Large intestine (tissue), 3 donors: Measurements from ENCODE around the gene CERS4. TPM values are rescaled to one million over a fixed set of nuclear protein-coding genes. Genes with fewer than 3 reads are reported as not detected.
A peak's percentile ranks its signal among the peaks of the same experiment; 100 is the strongest.

ENCODE experiments used
- DNase-seq, 2 donors: peaks; one replicate each; pipeline versions ENCODE4 v3.0.0 to v3.0.0-alpha.2; 2013
- H3K27ac ChIP-seq: one replicate; pipeline ENCODE4 v1.5.1; 2013; ENCODE audit warnings: low read length
- H3K27me3 ChIP-seq: 2 replicates; pipeline ENCODE4 v1.6.1; 2013; ENCODE audit warnings: low read length; ENCODE audit not compliant: control insufficient read depth, insufficient read depth
- H3K36me3 ChIP-seq: 2 replicates; pipeline ENCODE4 v1.6.1; 2013; ENCODE audit warnings: low read length; ENCODE audit not compliant: control insufficient read depth, insufficient read depth
- H3K4me1 ChIP-seq: one replicate; pipeline ENCODE4 v1.6.1; 2013; ENCODE audit warnings: low read length; ENCODE audit not compliant: control insufficient read depth, insufficient read depth
- H3K4me3 ChIP-seq: one replicate; pipeline ENCODE4 v1.5.1; 2013; ENCODE audit warnings: low read length
- H3K9me3 ChIP-seq: one replicate; pipeline ENCODE4 v1.6.1; 2013; ENCODE audit warnings: mild to moderate bottlenecking, low read depth, low read length, moderate library complexity; ENCODE audit not compliant: control insufficient read depth
- WGBS: methylation state at CpG from one replicate; pipeline ENCODE4 v1.1.5; 2013; ENCODE audit warnings: low lambda C conversion rate; ENCODE audit not compliant: insufficient coverage; 5-methylcytosine and 5-hydroxymethylcytosine counted together
- polyA plus RNA-seq: library from polyadenylated mRNA; unstranded; fragments of 120-200 nt; gene quantifications from one replicate; pipeline ENCODE4 v1.2.1, GENCODE V29; 2013

The CERS4 gene
- polyA plus RNA-seq, 1 donor, result 119 TPM

DNA sequence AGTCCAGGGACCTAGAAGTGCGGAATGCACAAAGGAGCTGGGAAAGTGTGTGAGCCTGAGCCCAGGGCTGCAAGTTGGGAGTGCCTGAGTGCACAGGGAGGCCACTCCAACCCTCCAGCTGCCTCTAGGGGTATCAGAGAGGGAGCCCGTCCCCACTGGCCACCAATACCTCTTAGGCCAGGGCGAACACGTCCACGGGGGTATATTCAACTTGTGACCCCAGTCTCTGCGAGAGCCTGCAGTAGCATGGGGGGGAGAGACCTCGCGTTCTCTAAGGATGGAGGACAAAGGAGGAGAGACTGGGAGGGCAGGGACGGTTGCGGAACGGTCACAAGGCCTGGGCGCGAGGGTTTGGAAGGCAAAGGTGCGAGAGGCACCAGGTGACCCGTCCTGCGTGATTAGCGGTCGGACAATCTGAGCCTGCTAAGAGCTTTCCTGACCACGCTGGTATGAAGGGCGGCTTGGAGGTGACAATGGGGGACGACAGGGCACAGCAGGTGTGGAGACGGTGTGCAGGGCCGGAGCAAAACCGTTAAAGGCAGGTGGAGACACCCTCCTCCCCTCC, 98.3 kb downstream of the CERS4 start:
- no peaks in the 10 kb centered on the region for H3K27me3 ChIP-seq
- H3K9me3 ChIP-seq, result no peaks in the 10 kb centered on the region
- peaks cover 27% of the 10 kb centered on the region for H3K36me3 ChIP-seq
- DNase-seq, result peak in 1 of 2 donors; percentile 23
- no CpG with 5 or more reads among the region's 24 CpGs for WGBS
- H3K4me1 ChIP-seq, result peaks cover 22% of the 10 kb centered on the region
- peak overlapping the region; percentile 58 for H3K4me3 ChIP-seq
- H3K27ac ChIP-seq, result peak overlapping the region; percentile 37

DNA sequence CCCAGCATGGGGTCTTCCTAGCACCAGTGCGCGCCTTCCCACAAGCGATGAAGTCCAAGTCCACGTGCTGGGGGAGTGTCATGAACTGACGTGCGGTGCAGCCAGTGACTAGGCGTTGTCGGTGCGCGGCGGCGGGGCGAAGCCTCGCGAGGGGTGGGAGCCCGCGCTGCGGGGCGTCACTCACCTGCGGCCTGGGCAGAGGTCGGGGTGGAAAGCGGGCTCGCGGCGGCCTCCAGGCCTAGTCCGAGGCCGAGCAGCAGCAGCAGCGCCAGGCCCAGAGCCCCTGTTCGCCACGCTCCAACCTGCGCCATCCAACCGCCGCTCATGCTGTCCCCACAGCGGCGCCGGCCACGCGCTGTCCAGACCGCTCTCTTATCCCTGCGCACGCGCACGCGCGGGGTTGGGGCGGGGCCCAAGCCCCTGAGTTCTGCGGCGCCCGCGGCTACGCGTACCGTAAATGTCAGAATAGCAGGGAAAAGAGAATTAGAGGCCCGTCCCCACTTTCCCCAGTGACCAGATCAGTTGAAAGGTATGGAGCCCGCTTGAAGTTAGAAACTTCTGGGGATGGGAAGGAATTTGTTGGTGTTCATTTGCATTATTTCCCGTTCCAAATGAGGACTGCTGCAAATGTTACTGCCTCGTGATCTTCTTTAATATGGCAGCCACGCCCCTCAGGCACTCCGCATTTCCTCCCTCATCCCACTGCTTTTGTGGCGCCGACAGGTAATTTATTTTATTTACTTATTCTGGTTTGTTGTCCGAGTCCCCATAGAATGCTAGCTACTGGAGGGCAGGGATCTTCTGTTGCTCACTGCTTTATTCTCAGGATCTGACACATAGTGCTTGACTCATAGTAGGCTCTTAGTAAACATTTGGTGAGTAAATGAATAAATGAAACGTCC, 99.0 kb downstream of the CERS4 start, which contains the start of gene CD320:
TSS of gene CD320 (minus strand) at position 394 of the 902 bp plus-strand sequence. CDS start at position 326, 68 bp downstream.
- H3K27ac ChIP-seq, result peak within 1 kb of the TSS; percentile 37
- peaks cover 22% of the 10 kb centered on the region for H3K4me1 ChIP-seq
- DNase-seq, result peak; percentile 87 to 95
- H3K27me3 ChIP-seq, result no peaks in the 10 kb centered on the region
- peaks cover 34% of the 10 kb centered on the region for H3K36me3 ChIP-seq
- H3K4me3 ChIP-seq, result peak within 1 kb of the TSS; percentile 58
- WGBS, result 0% methylated on average over 1 of the region's 63 CpGs
- H3K9me3 ChIP-seq, result no peaks in the 10 kb centered on the region

GRCh38 chr19:8308891-8309291, 99.7 kb downstream of the CERS4 start:
- Histone ChIP-seq H3K4me3 (no peak overlapping the region), H3K36me3 (peaks cover 39% of the 10 kb centered on the region), H3K27ac (no peak overlapping the region), H3K4me1 (peaks cover 22% of the 10 kb centered on the region), H3K27me3 (no peaks in the 10 kb centered on the region), H3K9me3 (no peaks in the 10 kb centered on the region)
- WGBS, result no CpG with 5 or more reads among the region's 17 CpGs
- no peak for DNase-seq

GRCh38 chr19:8310342-8311055, 101.3 kb downstream of the CERS4 start:
- Histone ChIP-seq H3K27me3 (no peaks in the 10 kb centered on the region), H3K9me3 (no peaks in the 10 kb centered on the region), H3K4me3 (no peak overlapping the region), H3K27ac (no peak overlapping the region), H3K4me1 (peaks cover 22% of the 10 kb centered on the region), H3K36me3 (peaks cover 53% of the 10 kb centered on the region)
- no CpG with 5 or more reads among the region's 17 CpGs for WGBS
- no peak for DNase-seq

GRCh38 chr19:8311461-8312260, 102.5 kb downstream of the CERS4 start:
- H3K36me3 ChIP-seq, result peaks cover 63% of the 10 kb centered on the region
- no peaks in the 10 kb centered on the region for H3K9me3 ChIP-seq
- no CpG with 5 or more reads among the region's 16 CpGs for WGBS
- no peak overlapping the region for H3K4me3 ChIP-seq
- no peaks in the 10 kb centered on the region for H3K27me3 ChIP-seq
- DNase-seq, result no peak
- no peak overlapping the region for H3K27ac ChIP-seq
- peaks cover 17% of the 10 kb centered on the region for H3K4me1 ChIP-seq

Other genes starting within 250 kb of the CERS4 start
- 56.0 TPM for gene ELAVL1, start 203.7 kb upstream of the CERS4 start, polyA plus RNA-seq
- 1,345 TPM for gene CCL25, start 156.6 kb upstream of the CERS4 start, polyA plus RNA-seq
- gene FBN3, start 59.8 kb upstream of the CERS4 start, polyA plus RNA-seq, result 3.5 TPM
- gene CD320, start 99.0 kb downstream of the CERS4 start, polyA plus RNA-seq, result 30.3 TPM
- 69.6 TPM for gene NDUFA7, start 112.0 kb downstream of the CERS4 start, polyA plus RNA-seq
- gene RPS28, start 112.1 kb downstream of the CERS4 start, polyA plus RNA-seq, result 1,187 TPM
- gene KANK3, start 133.9 kb downstream of the CERS4 start, polyA plus RNA-seq, result 6.3 TPM
- gene ANGPTL4, start 154.8 kb downstream of the CERS4 start, polyA plus RNA-seq, result 0.97 TPM
- gene RAB11B, start 181.0 kb downstream of the CERS4 start, polyA plus RNA-seq, result 96.4 TPM
- gene MARCHF2, start 203.9 kb downstream of the CERS4 start, polyA plus RNA-seq, result 12.5 TPM
- 222 TPM for gene HNRNPM, start 235.6 kb downstream of the CERS4 start, polyA plus RNA-seq